Mesendoderm (in vitro differentiated cells): Measurements from ENCODE around the gene MMD.

Experiments used
- DNase-seq: peaks from one replicate; pipeline ENCODE4 v3.0.0; 2013
- H2AK5ac ChIP-seq: 2 replicates; pipeline ENCODE4 v1.6.1; 2013; ENCODE audit warnings: low read length, inconsistent platforms
- H2BK120ac ChIP-seq: 2 replicates; pipeline ENCODE4 v1.6.1; 2013; ENCODE audit warnings: low read depth, mild to moderate bottlenecking, low read length, moderate library complexity, mixed read lengths
- H2BK15ac ChIP-seq: replicated peaks from 2 replicates; pipeline ENCODE4 v1.6.1; 2013; ENCODE audit warnings: low read depth, mild to moderate bottlenecking, moderate library complexity
- H2BK5ac ChIP-seq: 2 replicates; pipeline ENCODE4 v1.6.1; 2013; ENCODE audit warnings: low read length, inconsistent platforms
- H3K18ac ChIP-seq: 2 replicates; pipeline ENCODE4 v1.6.1; 2013; ENCODE audit warnings: mild to moderate bottlenecking, low read length, mixed read lengths
- H3K23ac ChIP-seq: one replicate; pipeline ENCODE4 v1.6.1; 2013; ENCODE audit warnings: low read length
- H3K27ac ChIP-seq: 2 replicates; pipeline ENCODE4 v1.5.1; 2013; ENCODE audit warnings: low read depth, mild to moderate bottlenecking, inconsistent platforms, low read length, moderate library complexity
- H3K27me3 ChIP-seq: 2 replicates; pipeline ENCODE4 v1.6.1; 2013; ENCODE audit warnings: low read length, control low read depth, mild to moderate bottlenecking, inconsistent platforms; ENCODE audit not compliant: insufficient read depth, poor library complexity
- H3K36me3 ChIP-seq: 2 replicates; pipeline ENCODE4 v1.6.1; 2013; ENCODE audit warnings: low read length, inconsistent platforms; ENCODE audit not compliant: control insufficient read depth, insufficient read depth
- H3K4ac ChIP-seq: one replicate; pipeline ENCODE4 v1.6.1; 2013; ENCODE audit warnings: low read depth, mild to moderate bottlenecking, low read length, moderate library complexity
- H3K4me1 ChIP-seq: 2 replicates; pipeline ENCODE4 v1.6.1; 2013; ENCODE audit warnings: low read depth, low read length, inconsistent platforms; ENCODE audit not compliant: control insufficient read depth
- H3K4me2 ChIP-seq: 2 replicates; pipeline ENCODE4 v1.6.1; 2013; ENCODE audit warnings: low read length
- H3K4me3 ChIP-seq: 2 replicates; pipeline ENCODE4 v1.5.1; 2013; ENCODE audit warnings: mild to moderate bottlenecking, low read length
- H3K56ac ChIP-seq: one replicate; pipeline ENCODE4 v1.6.1; 2013; ENCODE audit warnings: low read length
- H3K79me1 ChIP-seq: 2 replicates; pipeline ENCODE4 v1.6.1; 2013; ENCODE audit warnings: low read length, inconsistent platforms
- H3K79me2 ChIP-seq: 2 replicates; pipeline ENCODE4 v1.6.1; 2013; ENCODE audit warnings: mild to moderate bottlenecking, low read length; ENCODE audit not compliant: control insufficient read depth, insufficient read depth
- H3K9ac ChIP-seq: 2 replicates; pipeline ENCODE4 v1.6.1; 2013; ENCODE audit warnings: low read length, inconsistent platforms
- H4K5ac ChIP-seq: one replicate; pipeline ENCODE4 v1.6.1; 2013; ENCODE audit warnings: low read length
- H4K8ac ChIP-seq: one replicate; pipeline ENCODE4 v1.6.1; 2013; ENCODE audit warnings: low read depth, mild to moderate bottlenecking, control low read depth, low read length, moderate library complexity
- WGBS: extraction: QIAGEN DNeasy Blood & Tissue Kit; methylation state at CpG from one replicate; pipeline ENCODE4 v1.1.7; 2013; ENCODE audit warnings: low lambda C conversion rate, missing lambda C conversion rate; ENCODE audit not compliant: insufficient coverage; ENCODE audit errors: extremely low coverage; 5-methylcytosine and 5-hydroxymethylcytosine counted together

MMD gene

DNA sequence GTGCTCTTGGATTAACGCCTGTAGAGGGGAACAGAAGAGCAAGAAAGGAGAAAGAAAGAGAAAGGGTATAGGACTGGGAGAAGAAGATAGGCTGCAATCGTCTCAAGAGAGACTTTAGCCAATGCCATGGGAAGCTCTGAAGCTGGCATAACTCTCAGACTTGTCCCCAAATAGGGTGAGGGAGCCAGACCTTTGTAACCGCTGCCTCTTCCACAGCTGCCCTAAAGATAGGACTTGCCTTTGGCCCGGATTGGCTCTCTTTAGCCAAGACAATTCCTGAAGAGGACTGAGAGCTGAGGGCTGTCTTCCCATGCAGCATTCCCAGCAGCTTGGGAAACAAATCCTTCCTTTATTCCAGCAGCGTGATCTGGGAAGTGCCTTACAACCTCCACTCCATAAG is 20.8 kb upstream of the MMD start:
- Histone ChIP-seq H3K79me2 (no peaks in the 10 kb centered on the region), H4K8ac (no peak overlapping the region), H4K5ac (no peak overlapping the region), H3K79me1 (no peaks in the 10 kb centered on the region), H3K36me3 (no peaks in the 10 kb centered on the region), H3K9ac (no peak overlapping the region), H3K56ac (no peak overlapping the region), H3K18ac (no peak overlapping the region), H2BK120ac (no peak overlapping the region), H2BK5ac (no peak overlapping the region), H3K27ac (no peak overlapping the region), H2AK5ac (no peak overlapping the region), H3K4me3 (no peak overlapping the region), H3K4ac (no peak overlapping the region), H2BK15ac (no peak overlapping the region), H3K23ac (no peak overlapping the region), H3K27me3 (no peaks in the 10 kb centered on the region), H3K4me1 (no peaks in the 10 kb centered on the region), H3K4me2 (no peak overlapping the region)
- DNase-seq, result no peak
- WGBS, result no CpG with 5 or more reads among the region's 5 CpGs

DNA sequence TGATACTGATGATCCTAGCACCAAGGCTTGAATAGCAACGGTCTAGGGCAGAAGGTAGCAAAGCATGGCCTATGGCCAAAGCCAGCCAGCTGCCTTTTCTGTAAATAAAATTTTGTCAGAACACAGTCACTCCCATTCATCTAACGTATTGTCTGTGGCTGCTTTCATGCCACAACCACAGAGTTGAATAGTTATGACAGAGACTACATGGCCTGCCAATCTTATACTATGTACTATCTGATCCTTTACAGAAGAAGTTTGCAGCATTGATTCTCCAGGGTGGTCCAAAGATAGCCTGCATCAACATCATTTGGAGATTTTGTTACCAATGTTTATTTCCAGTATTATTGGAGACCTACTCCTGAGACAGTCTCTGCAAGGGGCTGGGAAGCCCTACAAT is 19.9 kb upstream of the MMD start:
- Histone ChIP-seq H2BK5ac (no peak overlapping the region), H3K9ac (no peak overlapping the region), H3K4ac (no peak overlapping the region), H3K36me3 (no peaks in the 10 kb centered on the region), H3K4me1 (no peaks in the 10 kb centered on the region), H3K56ac (no peak overlapping the region), H3K27ac (no peak overlapping the region), H3K23ac (no peak overlapping the region), H2AK5ac (no peak overlapping the region), H2BK120ac (no peak overlapping the region), H4K5ac (no peak overlapping the region), H2BK15ac (no peak overlapping the region), H3K4me2 (no peak overlapping the region), H3K18ac (no peak overlapping the region), H3K4me3 (no peak overlapping the region), H3K27me3 (no peaks in the 10 kb centered on the region), H4K8ac (no peak overlapping the region), H3K79me2 (no peaks in the 10 kb centered on the region), H3K79me1 (no peaks in the 10 kb centered on the region)
- no CpG with 5 or more reads among the region's 2 CpGs for WGBS
- DNase-seq, result no peak

DNA sequence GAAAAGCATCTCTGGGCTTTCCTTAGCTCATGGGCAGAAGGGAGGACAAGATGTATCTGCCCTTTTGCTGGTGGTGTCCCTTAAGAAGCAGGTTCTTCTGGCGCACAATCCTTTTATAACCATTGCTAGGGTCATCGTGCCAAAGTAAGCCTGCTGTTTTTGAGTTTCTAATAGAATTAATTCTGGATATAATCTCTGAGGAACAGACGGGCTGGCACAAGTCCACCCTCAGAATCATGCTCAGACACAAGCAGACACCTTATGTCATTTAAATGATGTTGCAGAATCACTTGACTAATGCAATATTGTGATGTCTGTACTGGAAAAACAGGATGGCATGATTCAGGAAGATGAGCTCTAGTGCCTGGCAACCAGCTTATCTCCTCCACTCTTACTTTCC is 18.8 kb upstream of the MMD start:
- Histone ChIP-seq H2BK120ac (no peak overlapping the region), H2BK15ac (no peak overlapping the region), H4K5ac (no peak overlapping the region), H3K79me1 (no peaks in the 10 kb centered on the region), H3K23ac (no peak overlapping the region), H3K27ac (no peak overlapping the region), H4K8ac (no peak overlapping the region), H3K4me2 (no peak overlapping the region), H3K4ac (no peak overlapping the region), H3K9ac (no peak overlapping the region), H3K79me2 (no peaks in the 10 kb centered on the region), H3K4me1 (no peaks in the 10 kb centered on the region), H3K4me3 (no peak overlapping the region), H3K56ac (no peak overlapping the region), H3K18ac (no peak overlapping the region), H3K36me3 (no peaks in the 10 kb centered on the region), H3K27me3 (no peaks in the 10 kb centered on the region), H2BK5ac (no peak overlapping the region), H2AK5ac (no peak overlapping the region)
- no CpG with 5 or more reads among the region's 3 CpGs for WGBS
- no peak for DNase-seq

DNA sequence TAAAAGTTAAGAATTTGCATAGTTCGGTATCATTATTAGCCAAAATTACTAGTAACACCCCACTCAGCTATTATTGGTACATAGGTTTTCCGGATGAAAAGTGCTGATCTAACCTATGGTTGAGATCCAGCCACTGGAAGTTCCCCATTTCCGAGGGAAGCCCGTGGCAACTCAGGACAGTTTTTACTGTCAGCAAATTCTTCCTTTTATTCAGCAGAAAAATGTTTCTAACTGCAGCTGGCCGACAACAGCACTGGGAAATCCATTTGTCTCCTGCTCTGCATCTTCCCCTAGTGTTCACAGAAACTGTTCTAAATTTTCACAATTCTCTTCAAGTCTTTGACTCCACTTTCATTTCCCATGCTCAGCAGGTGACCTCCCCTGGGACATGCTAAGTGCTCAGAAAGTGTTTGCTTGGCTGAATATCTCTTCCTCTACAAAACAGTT is 15.5 kb upstream of the MMD start:
- Histone ChIP-seq H3K36me3 (no peaks in the 10 kb centered on the region), H2BK120ac (no peak overlapping the region), H3K4me2 (no peak overlapping the region), H3K27ac (no peak overlapping the region), H3K4ac (no peak overlapping the region), H2BK15ac (no peak overlapping the region), H2AK5ac (no peak overlapping the region), H3K27me3 (no peaks in the 10 kb centered on the region), H3K79me2 (no peaks in the 10 kb centered on the region), H4K5ac (no peak overlapping the region), H3K4me3 (no peak overlapping the region), H3K4me1 (peaks cover 2% of the 10 kb centered on the region), H3K23ac (no peak overlapping the region), H4K8ac (no peak overlapping the region), H3K18ac (peak overlapping the region; percentile 75), H3K9ac (no peak overlapping the region), H2BK5ac (no peak overlapping the region), H3K79me1 (no peaks in the 10 kb centered on the region), H3K56ac (no peak overlapping the region)
- WGBS, result no CpG with 5 or more reads among the region's 5 CpGs
- DNase-seq, result peak; percentile 43

DNA sequence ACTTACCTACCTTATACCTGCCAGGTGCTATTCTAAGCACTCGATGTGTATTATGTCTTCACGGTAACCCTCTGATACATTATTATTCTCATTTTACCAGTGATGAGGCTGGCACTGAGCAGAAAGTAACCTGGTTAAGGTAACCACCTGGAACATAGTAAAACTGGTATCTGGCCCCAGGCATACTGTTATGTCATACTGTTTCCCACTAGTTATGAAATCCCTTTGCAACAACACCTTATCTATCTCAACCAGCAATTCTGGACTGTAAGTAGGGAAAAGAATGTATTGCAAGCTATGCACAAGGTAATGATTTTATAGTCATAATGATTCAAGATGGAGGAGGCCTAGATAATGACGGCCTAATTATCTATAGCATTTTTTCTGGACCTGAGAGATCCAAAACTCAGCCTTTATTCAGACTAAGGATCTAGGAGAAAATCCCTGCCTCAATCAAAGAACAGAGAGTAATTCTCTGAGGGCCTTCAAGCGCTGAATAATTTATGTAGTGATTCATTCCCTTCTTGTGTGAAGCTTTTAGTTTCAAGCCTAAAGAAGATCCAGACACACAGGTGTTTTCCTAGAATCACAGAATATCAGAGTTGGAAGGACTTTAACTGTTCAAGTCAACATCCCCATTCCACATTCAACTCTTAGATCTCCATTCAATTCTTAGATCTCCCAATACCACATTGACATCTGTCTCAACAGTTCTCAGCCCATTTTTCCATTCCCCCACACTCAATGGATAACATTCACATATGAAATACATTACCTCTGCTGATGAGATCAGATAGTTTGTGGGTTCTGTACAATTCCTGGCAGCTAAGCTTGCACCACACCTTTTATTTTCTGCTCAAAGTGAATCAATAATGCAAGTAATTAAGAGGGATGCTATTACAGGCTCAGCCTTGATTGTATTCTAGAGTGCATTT is 14.9 kb upstream of the MMD start:
- no peak for DNase-seq
- H2BK120ac ChIP-seq, result no peak overlapping the region
- H3K4ac ChIP-seq, result no peak overlapping the region
- no peak overlapping the region for H3K18ac ChIP-seq
- H3K23ac ChIP-seq, result no peak overlapping the region
- no peak overlapping the region for H3K4me3 ChIP-seq
- H4K5ac ChIP-seq, result no peak overlapping the region
- peaks cover 2% of the 10 kb centered on the region for H3K4me1 ChIP-seq
- no peak overlapping the region for H2BK5ac ChIP-seq
- no peak overlapping the region for H2AK5ac ChIP-seq
- H4K8ac ChIP-seq, result no peak overlapping the region
- H2BK15ac ChIP-seq, result no peak overlapping the region
- no CpG with 5 or more reads among the region's 4 CpGs for WGBS
- H3K56ac ChIP-seq, result no peak overlapping the region
- H3K79me2 ChIP-seq, result no peaks in the 10 kb centered on the region
- H3K79me1 ChIP-seq, result no peaks in the 10 kb centered on the region
- H3K27ac ChIP-seq, result no peak overlapping the region
- H3K9ac ChIP-seq, result no peak overlapping the region
- no peaks in the 10 kb centered on the region for H3K36me3 ChIP-seq
- H3K27me3 ChIP-seq, result no peaks in the 10 kb centered on the region
- no peak overlapping the region for H3K4me2 ChIP-seq

DNA sequence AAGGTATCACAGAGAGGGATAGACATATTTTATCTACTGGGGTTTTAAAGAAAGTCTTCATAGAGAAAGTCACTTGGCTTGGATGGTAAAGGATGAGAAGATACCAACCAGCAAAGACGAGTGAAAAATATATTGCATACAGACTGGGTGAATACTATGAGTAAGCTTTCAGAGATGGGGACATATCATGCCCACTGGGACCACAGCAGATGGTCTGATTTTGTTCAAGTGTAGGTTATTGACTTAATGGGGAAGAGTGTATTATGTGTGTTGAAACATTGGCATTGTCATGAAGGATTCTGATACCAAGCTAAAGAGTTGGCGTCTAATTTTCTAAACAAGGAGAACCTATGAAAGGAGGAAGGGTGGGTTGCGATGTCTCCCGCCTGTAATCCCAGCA is 13.8 kb upstream of the MMD start:
- Histone ChIP-seq H2BK15ac (no peak overlapping the region), H2BK120ac (no peak overlapping the region), H3K18ac (no peak overlapping the region), H3K36me3 (no peaks in the 10 kb centered on the region), H3K4me2 (no peak overlapping the region), H3K79me1 (no peaks in the 10 kb centered on the region), H3K27me3 (no peaks in the 10 kb centered on the region), H3K23ac (no peak overlapping the region), H3K56ac (no peak overlapping the region), H3K9ac (no peak overlapping the region), H3K4ac (no peak overlapping the region), H3K79me2 (no peaks in the 10 kb centered on the region), H4K5ac (no peak overlapping the region), H3K27ac (no peak overlapping the region), H3K4me1 (peaks cover 2% of the 10 kb centered on the region), H2BK5ac (no peak overlapping the region), H2AK5ac (no peak overlapping the region), H3K4me3 (no peak overlapping the region), H4K8ac (no peak overlapping the region)
- DNase-seq, result no peak
- no CpG with 5 or more reads among the region's 4 CpGs for whole genome bisulfite sequencing
